Measurements from ENCODE around the gene PTGDR. TPM values are rescaled to one million over a fixed set of nuclear protein-coding genes. Genes with fewer than 3 reads are reported as not detected.

The PTGDR gene
- total RNA-seq, 1 donor from 2014 or later: not detected

GRCh38 chr14:52272375-52272774 is 4.9 kb downstream of the PTGDR start:
- Histone ChIP-seq H3K36me3 (ENCODE audit: insufficient read depth, low read length) (no peaks in the 10 kb centered on the region), H3K4me3 (ENCODE audit: insufficient read depth, low read depth, low read length) (no peak overlapping the region), H3K4me1 (ENCODE audit: insufficient read depth, low read length) (peaks cover 5% of the 10 kb centered on the region), H3K9ac (ENCODE audit: low read length) (no peak overlapping the region), H3K27ac (ENCODE audit: low read depth, low read length) (no peak overlapping the region), H3K9me3 (ENCODE audit: insufficient read depth, low read depth, low read length) (no peaks in the 10 kb centered on the region), H3K27me3 (ENCODE audit: insufficient read depth, low read length) (peaks cover 24% of the 10 kb centered on the region), H4K20me1 (ENCODE audit: insufficient read depth, low read length) (no peaks in the 10 kb centered on the region), H3K4me2 (ENCODE audit: low read length) (no peak overlapping the region), H2AFZ (ENCODE audit: low read depth, low read length) (no peak overlapping the region), H3K79me2 (ENCODE audit: insufficient read depth, low read length) (no peaks in the 10 kb centered on the region)
- no peak for TF ChIP-seq EZH2 (IDR thresholded peaks at IDR 0.05; ENCODE audit: insufficient read depth, low read length)
- peak; percentile 27 for TF ChIP-seq CTCF (IDR thresholded peaks at IDR 0.05; ENCODE audit: insufficient read depth, low read depth, low read length)
- DNase-seq (ENCODE audit: low read depth) (no peak), FAIRE-seq (no peak)
- Mint-ChIP-seq H3K4me3 (ENCODE audit: unreplicated experiment) (no peak overlapping the region), H3K9me3 (ENCODE audit: unreplicated experiment) (peaks cover 2% of the 10 kb centered on the region), H3K27me3 (ENCODE audit: low read depth, unreplicated experiment) (peaks cover 50% of the 10 kb centered on the region), H3K36me3 (ENCODE audit: low read depth, unreplicated experiment) (no peaks in the 10 kb centered on the region), H3K4me1 (ENCODE audit: low read depth, unreplicated experiment) (no peaks in the 10 kb centered on the region), H3K27ac (ENCODE audit: unreplicated experiment) (no peak overlapping the region)

GRCh38 chr14:52275372-52275771 is 7.9 kb downstream of the PTGDR start:
- H3K27ac Mint-ChIP-seq (ENCODE audit: unreplicated experiment): no peak overlapping the region
- TF ChIP-seq CTCF (IDR thresholded peaks at IDR 0.05; ENCODE audit: insufficient read depth, low read depth, low read length): no peak
- TF ChIP-seq EZH2 (IDR thresholded peaks at IDR 0.05; ENCODE audit: insufficient read depth, low read length): no peak
- no peak for FAIRE-seq

GRCh38 chr14:52277552-52277951 is 10.1 kb downstream of the PTGDR start:
- H3K4me1 ChIP-seq (ENCODE audit: insufficient read depth, low read length): peaks cover 3% of the 10 kb centered on the region
- no peaks in the 10 kb centered on the region for H3K79me2 ChIP-seq (ENCODE audit: insufficient read depth, low read length)
- no peak overlapping the region for H3K4me3 ChIP-seq (ENCODE audit: insufficient read depth, low read depth, low read length)
- H2AFZ ChIP-seq (ENCODE audit: low read depth, low read length): no peak overlapping the region
- no peak for DNase-seq (ENCODE audit: low read depth)
- no peak overlapping the region for H3K4me2 ChIP-seq (ENCODE audit: low read length)
- H3K27ac Mint-ChIP-seq (ENCODE audit: unreplicated experiment): no peak overlapping the region
- H3K36me3 Mint-ChIP-seq (ENCODE audit: low read depth, unreplicated experiment): no peaks in the 10 kb centered on the region
- TF ChIP-seq EZH2 (IDR thresholded peaks at IDR 0.05; ENCODE audit: insufficient read depth, low read length) (no peak), CTCF (IDR thresholded peaks at IDR 0.05; ENCODE audit: insufficient read depth, low read depth, low read length) (no peak)
- H3K4me3 Mint-ChIP-seq (ENCODE audit: unreplicated experiment): no peak overlapping the region
- no peaks in the 10 kb centered on the region for H3K9me3 ChIP-seq (ENCODE audit: insufficient read depth, low read depth, low read length)
- H3K9me3 Mint-ChIP-seq (ENCODE audit: unreplicated experiment): peaks cover 2% of the 10 kb centered on the region
- no peaks in the 10 kb centered on the region for H4K20me1 ChIP-seq (ENCODE audit: insufficient read depth, low read length)
- H3K9ac ChIP-seq (ENCODE audit: low read length): no peak overlapping the region
- FAIRE-seq: no peak
- H3K27me3 Mint-ChIP-seq (ENCODE audit: low read depth, unreplicated experiment): peaks cover 7% of the 10 kb centered on the region
- H3K27ac ChIP-seq (ENCODE audit: low read depth, low read length): no peak overlapping the region
- H3K36me3 ChIP-seq (ENCODE audit: insufficient read depth, low read length): no peaks in the 10 kb centered on the region
- H3K27me3 ChIP-seq (ENCODE audit: insufficient read depth, low read length): no peaks in the 10 kb centered on the region
- H3K4me1 Mint-ChIP-seq (ENCODE audit: low read depth, unreplicated experiment): no peaks in the 10 kb centered on the region

More at GRCh38 chr14:52275372-52275771, 7.9 kb downstream of the PTGDR start:
- Histone ChIP-seq H3K27me3 (ENCODE audit: insufficient read depth, low read length) (no peaks in the 10 kb centered on the region), H4K20me1 (ENCODE audit: insufficient read depth, low read length) (no peaks in the 10 kb centered on the region), H3K4me1 (ENCODE audit: insufficient read depth, low read length) (peaks cover 3% of the 10 kb centered on the region), H2AFZ (ENCODE audit: low read depth, low read length) (no peak overlapping the region), H3K9ac (ENCODE audit: low read length) (no peak overlapping the region), H3K36me3 (ENCODE audit: insufficient read depth, low read length) (no peaks in the 10 kb centered on the region), H3K9me3 (ENCODE audit: insufficient read depth, low read depth, low read length) (no peaks in the 10 kb centered on the region), H3K4me3 (ENCODE audit: insufficient read depth, low read depth, low read length) (no peak overlapping the region), H3K27ac (ENCODE audit: low read depth, low read length) (no peak overlapping the region), H3K79me2 (ENCODE audit: insufficient read depth, low read length) (no peaks in the 10 kb centered on the region), H3K4me2 (ENCODE audit: low read length) (no peak overlapping the region)
- H3K36me3 Mint-ChIP-seq (ENCODE audit: low read depth, unreplicated experiment): no peaks in the 10 kb centered on the region
- no peaks in the 10 kb centered on the region for H3K4me1 Mint-ChIP-seq (ENCODE audit: low read depth, unreplicated experiment)
- DNase-seq (ENCODE audit: low read depth): no peak
- H3K27me3 Mint-ChIP-seq (ENCODE audit: low read depth, unreplicated experiment): peaks cover 21% of the 10 kb centered on the region
- peaks cover 2% of the 10 kb centered on the region for H3K9me3 Mint-ChIP-seq (ENCODE audit: unreplicated experiment)
- no peak overlapping the region for H3K4me3 Mint-ChIP-seq (ENCODE audit: unreplicated experiment)
